Activated CD8-positive, alpha-beta memory T cell treated with anti-CD3 and anti-CD28 coated beads, Interleukin-2, amount 50 U/mL, for 1 hour (primary cell): ENCODE results near the gene CBFA2T2.
"Not testable (repeated sequence)": the region's sequence is repeated elsewhere in the genome, so short reads cannot be mapped to it uniquely, and the experiment has no call there.

Experiments used
- DNase-seq: peaks from one replicate; pipeline ENCODE4 v3.0.0-alpha.2; 2020; ENCODE audit errors: extremely low read depth

CBFA2T2 gene

GRCh38 chr20:33575282-33575681, 85.4 kb downstream of the CBFA2T2 start:
- DNase-seq, result no peak

- DNase-seq, result no peak
Observed at GRCh38 chr20:33576432-33577125, 86.7 kb downstream of the CBFA2T2 start.

GRCh38 chr20:33578510-33578909, 88.6 kb downstream of the CBFA2T2 start:
- DNase-seq, result no peak

- DNase-seq, result no peak
Observed at GRCh38 chr20:33583143-33583542, 93.2 kb downstream of the CBFA2T2 start.

GRCh38 chr20:33584976-33585375, 95.1 kb downstream of the CBFA2T2 start:
- DNase-seq, result no peak

GRCh38 chr20:33585413-33585812, 95.5 kb downstream of the CBFA2T2 start:
- no peak for DNase-seq

GRCh38 chr20:33589059-33589458, 99.2 kb downstream of the CBFA2T2 start:
- no peak for DNase-seq

GRCh38 chr20:33591901-33592300, 102.0 kb downstream of the CBFA2T2 start:
- DNase-seq, result not testable (repeated sequence)

- no peak for DNase-seq
Observed at GRCh38 chr20:33594743-33595142, 104.8 kb downstream of the CBFA2T2 start.

GRCh38 chr20:33600414-33600813, 110.5 kb downstream of the CBFA2T2 start:
- no peak for DNase-seq

GRCh38 chr20:33600981-33601380, 111.1 kb downstream of the CBFA2T2 start:
- no peak for DNase-seq

GRCh38 chr20:33601861-33602260, 112.0 kb downstream of the CBFA2T2 start:
- DNase-seq, result no peak

- no peak for DNase-seq
Observed at GRCh38 chr20:33602826-33603590, 113.1 kb downstream of the CBFA2T2 start.

GRCh38 chr20:33604084-33604990, 114.4 kb downstream of the CBFA2T2 start:
- no peak for DNase-seq

GRCh38 chr20:33604991-33605370, 115.1 kb downstream of the CBFA2T2 start:
- no peak for DNase-seq

- no peak for DNase-seq
Observed at GRCh38 chr20:33606118-33606771, 116.3 kb downstream of the CBFA2T2 start.

GRCh38 chr20:33609504-33609903, 119.6 kb downstream of the CBFA2T2 start:
- no peak for DNase-seq

GRCh38 chr20:33611106-33611505, 121.2 kb downstream of the CBFA2T2 start:
- no peak for DNase-seq

GRCh38 chr20:33612001-33612400, 122.1 kb downstream of the CBFA2T2 start:
- DNase-seq, result no peak

- DNase-seq, result no peak
Observed at GRCh38 chr20:33621717-33622400, 132.0 kb downstream of the CBFA2T2 start.

- no peak for DNase-seq
Observed at GRCh38 chr20:33622705-33623365, 132.9 kb downstream of the CBFA2T2 start.
